H1 (cell line): ENCODE data around the gene ROBO2.

Experiments
- CBX5 ChIP-seq: fragments of 300-800, 300-1000 bp; sonication (generic); IDR thresholded peaks from 2 replicates; pipeline ENCODE4 v1.7.1; 2016; ENCODE audit warnings: antibody characterized with exemption, low read length, low read depth
- CEBPB ChIP-seq: IDR thresholded peaks from 2 replicates; pipeline ENCODE4 v1.6.1; 2012; ENCODE audit warnings: low read depth, low read length
- CHD2 ChIP-seq: IDR thresholded peaks from 2 replicates; pipeline ENCODE4 v1.6.1; 2012; ENCODE audit warnings: low read length, improper control_type of control experiment
- CTCF ChIP-seq, 3 experiments: IDR thresholded peaks; 1 replicate in 2 of 3; 2 replicates in 1 of 3; pipeline versions ENCODE4 v1.5.1 to v1.6.1; 2011; ENCODE audit warnings: low read length in 3 of 3, mild to moderate bottlenecking in 3 of 3, inconsistent platforms in 2 of 3, low read depth in 1 of 3, moderate library complexity in 1 of 3; ENCODE audit not compliant: insufficient read depth in 1 of 3; ENCODE audit errors: control extremely low read depth in 1 of 3
- EZH2 ChIP-seq: fragments of 200-600 bp; sonication (generic); IDR thresholded peaks from 2 replicates; pipeline ENCODE4 v1.7.1; 2012; ENCODE audit warnings: low read depth, mild to moderate bottlenecking, moderate library complexity, low read length, inconsistent platforms; ENCODE audit not compliant: severe bottlenecking
- JUN ChIP-seq: IDR thresholded peaks from 2 replicates; pipeline ENCODE4 v1.6.1; 2011; ENCODE audit warnings: low read depth, mild to moderate bottlenecking, improper control_type of control experiment, low read length
- MAX ChIP-seq: IDR thresholded peaks from 2 replicates; pipeline ENCODE4 v1.6.1; 2012; ENCODE audit warnings: inconsistent platforms
- POLR2A ChIP-seq, 2 experiments: IDR thresholded peaks; 1 replicate in 1 of 2; 2 replicates in 1 of 2; pipeline ENCODE4 v1.6.1; 2011; ENCODE audit warnings: low read depth in 2 of 2, low read length in 2 of 2, mild to moderate bottlenecking in 2 of 2; ENCODE audit errors: control extremely low read depth in 1 of 2
- POLR2AphosphoS5 ChIP-seq: IDR thresholded peaks from 2 replicates; pipeline ENCODE4 v1.6.1; 2011; ENCODE audit warnings: low read depth, low read length
- RAD21 ChIP-seq, 2 experiments: IDR thresholded peaks in 1 of 2; conservative IDR thresholded peaks in 1 of 2; 2 replicates each; pipeline ENCODE4 v1.6.1; 2011; ENCODE audit warnings: low read depth in 2 of 2, low read length in 2 of 2, improper control_type of control experiment in 1 of 2, inconsistent platforms in 1 of 2, mild to moderate bottlenecking in 1 of 2, moderate library complexity in 1 of 2
- TAF7 ChIP-seq: optimal IDR thresholded peaks from 2 replicates; pipeline ENCODE3; 2011; ENCODE audit warnings: low read depth, mild to moderate bottlenecking, inconsistent platforms, low read length, moderate library complexity, borderline replicate concordance

- TF ChIP-seq RAD21 (IDR thresholded peaks at IDR 0.05 in 1 of 2, conservative IDR thresholded peaks at IDR 0.05 in 1 of 2; ENCODE audit: low read depth in 2 of 2, low read length in 2 of 2), result no peak
- no peak for TF ChIP-seq POLR2A (IDR thresholded peaks at IDR 0.05; ENCODE audit: control extremely low read depth in 1 of 2, low read depth in 2 of 2, low read length in 2 of 2)
- TF ChIP-seq CTCF (IDR thresholded peaks at IDR 0.05; ENCODE audit: control extremely low read depth in 1 of 3, insufficient read depth in 1 of 3, low read depth in 1 of 3, low read length in 3 of 3), result no peak
- no peak for TF ChIP-seq JUN
- no peak for TF ChIP-seq POLR2AphosphoS5
- no peak for TF ChIP-seq TAF7
- no peak for TF ChIP-seq CBX5
- no peak for TF ChIP-seq CEBPB
- no peak for TF ChIP-seq EZH2
- no peak for TF ChIP-seq MAX
- no peak for TF ChIP-seq CHD2
Measured at GRCh38 chr3:77586216-77586615, 546.3 kb downstream of the ROBO2 start.
